Activated T-cell treated with anti-CD3 and anti-CD28 coated beads, Interleukin-2, amount 50 U/mL, for 24 hours (primary cell): ENCODE data around the gene DIS3L.
"Not testable (repeated sequence)": the region's sequence is repeated elsewhere in the genome, so short reads cannot be mapped to it uniquely, and the experiment has no call there.

Experiments
- DNase-seq: peaks from one replicate; pipeline ENCODE4 v3.0.0-alpha.2; 2020
- H3K27ac Mint-ChIP-seq: 2 replicates; pipeline ENCODE4 v1.8.0; 2020; ENCODE audit warnings: mild to moderate bottlenecking, mixed read lengths
- H3K27me3 Mint-ChIP-seq: 2 replicates; pipeline ENCODE4 v1.8.0; 2020; ENCODE audit warnings: mixed read lengths
- H3K36me3 Mint-ChIP-seq: 2 replicates; pipeline ENCODE4 v1.8.0; 2020; ENCODE audit warnings: low read depth, mixed read lengths
- H3K4me1 Mint-ChIP-seq: 2 replicates; pipeline ENCODE4 v1.8.0; 2020; ENCODE audit warnings: low read depth, mixed read lengths
- H3K4me3 Mint-ChIP-seq: 2 replicates; pipeline ENCODE4 v1.8.0; 2020; ENCODE audit warnings: mild to moderate bottlenecking, moderate library complexity, mixed read lengths
- H3K9me3 Mint-ChIP-seq: 2 replicates; pipeline ENCODE4 v1.8.0; 2020; ENCODE audit warnings: mixed read lengths

The DIS3L gene

GRCh38 chr15:66323312-66323928 is 30.1 kb downstream of the DIS3L start:
- H3K4me3 Mint-ChIP-seq = no peak overlapping the region
- DNase-seq = no peak
- H3K9me3 Mint-ChIP-seq = no peaks in the 10 kb centered on the region
- H3K27me3 Mint-ChIP-seq = no peaks in the 10 kb centered on the region
- H3K4me1 Mint-ChIP-seq = no peaks in the 10 kb centered on the region
- H3K36me3 Mint-ChIP-seq = peaks cover 89% of the 10 kb centered on the region
- H3K27ac Mint-ChIP-seq = peak overlapping the region; percentile 48

- no peaks in the 10 kb centered on the region for H3K9me3 Mint-ChIP-seq
- H3K4me1 Mint-ChIP-seq = no peaks in the 10 kb centered on the region
- H3K36me3 Mint-ChIP-seq = peaks cover 90% of the 10 kb centered on the region
- H3K27ac Mint-ChIP-seq = peak overlapping the region; percentile 59
- no peak for DNase-seq
- H3K4me3 Mint-ChIP-seq = no peak overlapping the region
- no peaks in the 10 kb centered on the region for H3K27me3 Mint-ChIP-seq
Measured at GRCh38 chr15:66326051-66326450, 32.7 kb downstream of the DIS3L start.

- H3K27ac Mint-ChIP-seq = no peak overlapping the region
- H3K9me3 Mint-ChIP-seq = no peaks in the 10 kb centered on the region
- no peaks in the 10 kb centered on the region for H3K4me1 Mint-ChIP-seq
- H3K4me3 Mint-ChIP-seq = no peak overlapping the region
- peaks cover 90% of the 10 kb centered on the region for H3K36me3 Mint-ChIP-seq
- H3K27me3 Mint-ChIP-seq = no peaks in the 10 kb centered on the region
- no peak for DNase-seq
Measured at GRCh38 chr15:66327736-66328135, 34.4 kb downstream of the DIS3L start.

- Mint-ChIP-seq H3K4me1 (no peaks in the 10 kb centered on the region), H3K27me3 (no peaks in the 10 kb centered on the region), H3K4me3 (no peak overlapping the region), H3K27ac (no peak overlapping the region), H3K9me3 (no peaks in the 10 kb centered on the region), H3K36me3 (peaks cover 88% of the 10 kb centered on the region)
- no peak for DNase-seq
Measured at GRCh38 chr15:66328771-66329170, 35.4 kb downstream of the DIS3L start.

- not testable (repeated sequence) for DNase-seq
Measured at GRCh38 chr15:66348530-66348929, 55.2 kb downstream of the DIS3L start.

GRCh38 chr15:66356077-66356358 is 62.6 kb downstream of the DIS3L start:
- no peak for DNase-seq
- peaks cover 43% of the 10 kb centered on the region for H3K36me3 Mint-ChIP-seq
- peak overlapping the region; percentile 88 for H3K4me3 Mint-ChIP-seq
- H3K27ac Mint-ChIP-seq = peak overlapping the region; percentile 98
- H3K9me3 Mint-ChIP-seq = no peaks in the 10 kb centered on the region
- peaks cover 34% of the 10 kb centered on the region for H3K4me1 Mint-ChIP-seq
- no peaks in the 10 kb centered on the region for H3K27me3 Mint-ChIP-seq

More at GRCh38 chr15:66348530-66348929, 55.2 kb downstream of the DIS3L start:
- not testable (repeated sequence) for H3K4me1 Mint-ChIP-seq, H3K27me3 Mint-ChIP-seq, H3K27ac Mint-ChIP-seq, H3K4me3 Mint-ChIP-seq, H3K9me3 Mint-ChIP-seq
- H3K36me3 Mint-ChIP-seq = peaks cover 88% of the 10 kb centered on the region

GRCh38 chr15:66356359-66357236 is 63.2 kb downstream of the DIS3L start, which contains the start of gene TIPIN:
Gene TIPIN (minus strand): TSS chr15:66356685. CDS start chr15:66352947, 3,738 bp downstream.
- peaks cover 34% of the 10 kb centered on the region for H3K4me1 Mint-ChIP-seq
- peaks cover 37% of the 10 kb centered on the region for H3K36me3 Mint-ChIP-seq
- H3K4me3 Mint-ChIP-seq = peak within 1 kb of the TSS; percentile 88
- no peaks in the 10 kb centered on the region for H3K27me3 Mint-ChIP-seq
- DNase-seq = peak; percentile 97
- H3K27ac Mint-ChIP-seq = peak within 1 kb of the TSS; percentile 98
- H3K9me3 Mint-ChIP-seq = no peaks in the 10 kb centered on the region

GRCh38 chr15:66359740-66360139 is 66.4 kb downstream of the DIS3L start:
- H3K27ac Mint-ChIP-seq = no peak overlapping the region
- H3K4me3 Mint-ChIP-seq = no peak overlapping the region
- no peak for DNase-seq
- H3K36me3 Mint-ChIP-seq = peaks cover 11% of the 10 kb centered on the region
- H3K9me3 Mint-ChIP-seq = no peaks in the 10 kb centered on the region
- peaks cover 19% of the 10 kb centered on the region for H3K4me1 Mint-ChIP-seq
- no peaks in the 10 kb centered on the region for H3K27me3 Mint-ChIP-seq

GRCh38 chr15:66361745-66362460 is 68.5 kb downstream of the DIS3L start:
- H3K27me3 Mint-ChIP-seq, H3K27ac Mint-ChIP-seq, H3K9me3 Mint-ChIP-seq, DNase-seq, H3K36me3 Mint-ChIP-seq, H3K4me3 Mint-ChIP-seq, H3K4me1 Mint-ChIP-seq: not testable (repeated sequence)

- Mint-ChIP-seq H3K27ac (no peak overlapping the region), H3K9me3 (no peaks in the 10 kb centered on the region), H3K4me3 (no peak overlapping the region), H3K4me1 (peaks cover 2% of the 10 kb centered on the region), H3K27me3 (no peaks in the 10 kb centered on the region), H3K36me3 (no peaks in the 10 kb centered on the region)
- DNase-seq = no peak
Measured at GRCh38 chr15:66362776-66363175, 69.4 kb downstream of the DIS3L start.

- Mint-ChIP-seq H3K9me3 (no peaks in the 10 kb centered on the region), H3K27ac (no peak overlapping the region)
Measured at GRCh38 chr15:66364944-66365528, 71.7 kb downstream of the DIS3L start.

GRCh38 chr15:66369773-66370651 is 76.6 kb downstream of the DIS3L start:
- Mint-ChIP-seq H3K27ac (peak overlapping the region; percentile 96), H3K4me3 (peak overlapping the region; percentile 67), H3K9me3 (no peaks in the 10 kb centered on the region), H3K36me3 (no peaks in the 10 kb centered on the region), H3K4me1 (peaks cover 16% of the 10 kb centered on the region), H3K27me3 (no peaks in the 10 kb centered on the region)
- peak; percentile 46 for DNase-seq

More at GRCh38 chr15:66364944-66365528, 71.7 kb downstream of the DIS3L start:
- H3K27me3 Mint-ChIP-seq = no peaks in the 10 kb centered on the region
- DNase-seq = no peak
- H3K36me3 Mint-ChIP-seq = no peaks in the 10 kb centered on the region
- H3K4me3 Mint-ChIP-seq = no peak overlapping the region
- peaks cover 6% of the 10 kb centered on the region for H3K4me1 Mint-ChIP-seq

GRCh38 chr15:66374179-66374578 is 80.8 kb downstream of the DIS3L start:
- Mint-ChIP-seq H3K4me3 (no peak overlapping the region), H3K27me3 (no peaks in the 10 kb centered on the region), H3K9me3 (no peaks in the 10 kb centered on the region), H3K36me3 (no peaks in the 10 kb centered on the region), H3K27ac (no peak overlapping the region), H3K4me1 (peaks cover 16% of the 10 kb centered on the region)
- DNase-seq = no peak
